Esophagus squamous epithelium (tissue), 4 donors: ENCODE measurements around the gene TERB2.
"Not testable (repeated sequence)": the region's sequence is repeated elsewhere in the genome, so short reads cannot be mapped to it uniquely, and the experiment has no call there.

ENCODE experiments used
- CTCF ChIP-seq, 6 experiments: fragments of 450-650 bp in 4 of 6; fragments of 200-600 bp in 2 of 6; sonication (generic) in 2 of 6; IDR thresholded peaks; one replicate each; pipeline ENCODE4 v1.5.1; 2016 to 2019; ENCODE audit warnings: antibody characterized with exemption in 6 of 6, mild to moderate bottlenecking in 4 of 6, moderate library complexity in 4 of 6
- POLR2A ChIP-seq, 4 donors: fragments of 450-650 bp; IDR thresholded peaks; one replicate each; pipeline ENCODE4 v1.6.1; 2017; ENCODE audit warnings: antibody characterized with exemption in 4 of 4, mild to moderate bottlenecking in 4 of 4, moderate library complexity in 3 of 4

GRCh38 chr15:45025627-45026026 is 69.1 kb downstream of the TERB2 start:
- not testable (repeated sequence) for TF ChIP-seq POLR2A, CTCF (IDR thresholded peaks at IDR 0.05)
